Measurements from ENCODE around the gene VSIG10. TPM values are rescaled to one million over a fixed set of nuclear protein-coding genes. Genes with fewer than 3 reads are reported as not detected.

VSIG10 gene
- total RNA-seq, 1 donor: 24.5 TPM

DNA sequence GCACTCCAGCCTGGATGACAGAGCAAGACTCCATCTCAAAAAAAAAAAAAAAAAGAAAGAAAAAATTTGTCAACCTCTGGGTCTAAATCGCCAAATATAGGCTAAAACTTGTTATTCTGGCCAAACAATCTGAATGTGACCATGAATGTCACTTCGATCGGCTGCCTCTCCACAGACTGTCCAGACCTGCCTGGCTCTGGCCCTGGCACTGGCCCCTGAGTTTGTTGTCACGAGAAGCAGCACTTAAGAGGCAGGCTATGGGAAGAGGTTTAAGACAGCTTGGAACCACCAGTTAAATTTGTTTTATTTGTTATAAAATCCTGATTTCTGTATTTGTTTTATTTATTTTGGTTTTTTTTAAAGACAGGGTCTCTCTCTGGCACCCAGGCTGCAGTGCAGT is 57.4 kb downstream of the VSIG10 start:
- no peak overlapping the region for H3K4me3 ChIP-seq (ENCODE audit: low read depth, low read length)
- TF ChIP-seq, protein P1, sequence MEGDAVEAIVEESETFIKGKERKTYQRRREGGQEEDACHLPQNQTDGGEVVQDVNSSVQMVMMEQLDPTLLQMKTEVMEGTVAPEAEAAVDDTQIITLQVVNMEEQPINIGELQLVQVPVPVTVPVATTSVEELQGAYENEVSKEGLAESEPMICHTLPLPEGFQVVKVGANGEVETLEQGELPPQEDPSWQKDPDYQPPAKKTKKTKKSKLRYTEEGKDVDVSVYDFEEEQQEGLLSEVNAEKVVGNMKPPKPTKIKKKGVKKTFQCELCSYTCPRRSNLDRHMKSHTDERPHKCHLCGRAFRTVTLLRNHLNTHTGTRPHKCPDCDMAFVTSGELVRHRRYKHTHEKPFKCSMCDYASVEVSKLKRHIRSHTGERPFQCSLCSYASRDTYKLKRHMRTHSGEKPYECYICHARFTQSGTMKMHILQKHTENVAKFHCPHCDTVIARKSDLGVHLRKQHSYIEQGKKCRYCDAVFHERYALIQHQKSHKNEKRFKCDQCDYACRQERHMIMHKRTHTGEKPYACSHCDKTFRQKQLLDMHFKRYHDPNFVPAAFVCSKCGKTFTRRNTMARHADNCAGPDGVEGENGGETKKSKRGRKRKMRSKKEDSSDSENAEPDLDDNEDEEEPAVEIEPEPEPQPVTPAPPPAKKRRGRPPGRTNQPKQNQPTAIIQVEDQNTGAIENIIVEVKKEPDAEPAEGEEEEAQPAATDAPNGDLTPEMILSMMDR (IDR thresholded peaks at IDR 0.05; ENCODE audit: insufficient read depth, low read length): no peak
- DNase-seq (ENCODE audit: low read depth): no peak

GRCh38 chr12:118044577-118044976 is 59.2 kb downstream of the VSIG10 start:
- no peak for DNase-seq (ENCODE audit: low read depth)
- TF ChIP-seq, protein P1 (IDR thresholded peaks at IDR 0.05; ENCODE audit: insufficient read depth, low read length): no peak
- H3K4me3 ChIP-seq (ENCODE audit: low read depth, low read length): no peak overlapping the region

DNA sequence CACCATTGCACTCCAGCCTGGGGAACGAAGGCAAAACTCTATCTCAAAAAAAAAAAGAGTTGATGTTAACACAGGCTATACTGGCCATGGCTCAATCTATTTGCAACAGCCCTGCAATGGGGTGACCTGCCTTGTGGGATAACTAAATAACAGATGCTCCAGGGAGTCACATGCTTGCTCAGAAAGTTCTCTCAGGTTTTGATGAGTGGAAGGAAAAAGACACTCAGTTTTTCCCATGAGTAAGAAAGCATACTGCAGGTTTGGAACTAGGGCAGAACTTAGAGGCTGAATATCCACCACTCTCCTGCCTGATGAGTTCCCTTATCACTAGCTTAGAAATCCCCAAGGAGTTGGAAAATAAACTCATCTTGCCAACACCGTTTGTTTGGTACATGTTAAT is 59.7 kb downstream of the VSIG10 start:
- DNase-seq (ENCODE audit: low read depth): no peak
- TF ChIP-seq, protein P1 (IDR thresholded peaks at IDR 0.05; ENCODE audit: insufficient read depth, low read length): no peak
- H3K4me3 ChIP-seq (ENCODE audit: low read depth, low read length): no peak overlapping the region

DNA sequence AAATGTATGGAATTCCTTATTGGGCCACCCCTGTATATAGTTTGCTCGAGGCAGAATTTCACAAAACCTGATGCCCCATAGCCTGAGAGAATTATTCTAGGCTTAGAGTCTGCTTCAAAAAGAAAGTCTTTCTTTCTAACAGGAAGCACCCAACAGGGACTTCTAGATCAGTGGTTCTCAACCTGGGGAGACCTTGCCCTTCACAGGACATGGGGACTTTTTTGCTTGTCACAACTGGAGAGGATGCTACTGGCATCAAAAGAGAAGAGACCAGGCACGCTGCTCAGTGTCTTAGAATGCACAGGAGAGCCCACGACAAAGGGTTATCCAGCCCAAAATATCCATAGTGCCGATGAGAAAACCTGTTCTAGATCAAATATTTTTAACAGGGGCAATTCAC is 61.7 kb downstream of the VSIG10 start:
- no peak overlapping the region for H3K4me3 ChIP-seq (ENCODE audit: low read depth, low read length)
- TF ChIP-seq, protein P1 (IDR thresholded peaks at IDR 0.05; ENCODE audit: insufficient read depth, low read length): no peak
- no peak for DNase-seq (ENCODE audit: low read depth)

- DNase-seq (ENCODE audit: low read depth): no peak
- H3K4me3 ChIP-seq (ENCODE audit: low read depth, low read length): no peak overlapping the region
- TF ChIP-seq, protein P1 (IDR thresholded peaks at IDR 0.05; ENCODE audit: insufficient read depth, low read length): no peak
Measured at GRCh38 chr12:118038137-118038536, 65.7 kb downstream of the VSIG10 start.

DNA sequence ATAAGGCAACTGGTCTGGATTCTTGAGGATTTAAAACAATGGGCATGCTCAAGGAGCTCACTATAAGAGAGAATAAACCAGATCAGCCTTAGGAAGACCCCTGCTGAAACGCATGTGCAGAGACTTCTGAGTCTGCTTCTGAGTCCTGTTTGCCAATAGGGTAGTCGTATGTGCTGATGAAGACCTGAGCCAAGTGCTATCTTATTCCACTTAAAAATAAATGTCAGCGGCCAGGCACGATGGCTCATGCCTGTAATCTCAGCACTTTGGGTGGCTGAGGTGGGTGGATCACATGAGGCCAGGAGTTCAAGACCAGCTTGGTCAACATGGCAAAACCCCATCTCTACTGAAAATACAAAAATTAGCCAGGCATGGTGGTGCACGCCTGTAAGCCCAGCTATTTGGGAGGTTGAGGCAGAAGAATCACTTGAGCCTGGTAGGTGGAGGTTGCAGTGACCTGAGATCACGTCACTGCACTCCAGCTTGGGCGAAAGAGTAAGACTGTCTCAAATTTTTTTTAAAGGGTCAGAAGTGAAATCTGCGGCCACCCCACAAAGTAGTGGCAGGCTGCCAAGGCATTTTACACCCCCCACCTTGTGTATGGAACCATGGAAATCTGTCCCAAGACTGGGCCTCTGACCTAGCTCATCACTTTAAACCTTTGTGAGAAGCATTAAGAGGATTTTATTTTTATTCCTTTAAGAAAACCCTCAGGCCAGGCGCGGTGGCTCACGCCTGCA is 67.0 kb downstream of the VSIG10 start:
- no peak for DNase-seq (ENCODE audit: low read depth)
- TF ChIP-seq, protein P1 (IDR thresholded peaks at IDR 0.05; ENCODE audit: insufficient read depth, low read length): no peak
- no peak overlapping the region for H3K4me3 ChIP-seq (ENCODE audit: low read depth, low read length)

Measured in fibroblast of the aortic adventitia (primary cell).